GM21528 (cell line): ENCODE results near the gene GRAP.
"Not testable (repeated sequence)": the region's sequence is repeated elsewhere in the genome, so short reads cannot be mapped to it uniquely, and the experiment has no call there.

Source experiments
- ATAC-seq: cut with Tn5 transposase; IDR thresholded peaks from one replicate; pipeline ENCODE4 v1.9.1; 2021; ENCODE audit warnings: mild to moderate bottlenecking, moderate library complexity; ENCODE audit not compliant: unreplicated experiment, low FRiP score

GRAP gene

GRCh38 chr17:19043032-19043431 lies 3.7 kb downstream of the GRAP start:
- not testable (repeated sequence) for ATAC-seq

GRCh38 chr17:19042369-19042768 lies 4.4 kb downstream of the GRAP start:
- not testable (repeated sequence) for ATAC-seq

GRCh38 chr17:19041871-19042270 lies 4.9 kb downstream of the GRAP start:
- ATAC-seq = not testable (repeated sequence)

GRCh38 chr17:19040350-19040749 lies 6.4 kb downstream of the GRAP start:
- ATAC-seq = not testable (repeated sequence)

- not testable (repeated sequence) for ATAC-seq
Observed at GRCh38 chr17:19038730-19039129, 8.0 kb downstream of the GRAP start.

- ATAC-seq = not testable (repeated sequence)
Observed at GRCh38 chr17:19038007-19038406, 8.8 kb downstream of the GRAP start.

- not testable (repeated sequence) for ATAC-seq
Observed at GRCh38 chr17:19037547-19037946, 9.2 kb downstream of the GRAP start.

- ATAC-seq = not testable (repeated sequence)
Observed at GRCh38 chr17:19036186-19036585, 10.6 kb downstream of the GRAP start.

- ATAC-seq = peak; percentile 47
Observed at GRCh38 chr17:19032377-19032988, 14.3 kb downstream of the GRAP start.

- ATAC-seq = not testable (repeated sequence)
Observed at GRCh38 chr17:19031729-19032128, 15.0 kb downstream of the GRAP start.

GRCh38 chr17:19030771-19031449 lies 15.8 kb downstream of the GRAP start:
- not testable (repeated sequence) for ATAC-seq

GRCh38 chr17:19029740-19030139 lies 17.0 kb downstream of the GRAP start:
- ATAC-seq = not testable (repeated sequence)

GRCh38 chr17:19028671-19029070 lies 18.1 kb downstream of the GRAP start:
- ATAC-seq = not testable (repeated sequence)

GRCh38 chr17:19024101-19025078 lies 22.4 kb downstream of the GRAP start:
- ATAC-seq = no peak

- ATAC-seq = no peak
Observed at GRCh38 chr17:19023209-19023999, 23.4 kb downstream of the GRAP start.

GRCh38 chr17:19022747-19023146 lies 24.0 kb downstream of the GRAP start:
- ATAC-seq = no peak

- no peak for ATAC-seq
Observed at GRCh38 chr17:19022128-19022527, 24.6 kb downstream of the GRAP start.

- no peak for ATAC-seq
Observed at GRCh38 chr17:19021622-19022083, 25.1 kb downstream of the GRAP start.

GRCh38 chr17:19021011-19021621 lies 25.6 kb downstream of the GRAP start:
- not testable (repeated sequence) for ATAC-seq

GRCh38 chr17:19020016-19020415 lies 26.7 kb downstream of the GRAP start:
- no peak for ATAC-seq
